K562 (cell line): Measurements from ENCODE around the gene JUND.

Source experiments
- BMI1 ChIP-seq: fragments of 150-350 bp; IDR thresholded peaks from 2 replicates; pipeline ENCODE4 v1.6.1; 2014; ENCODE audit warnings: low read length
- CCAR2 ChIP-seq: fragments of 200-400 bp; formaldehyde crosslinking; IDR thresholded peaks from 2 replicates; pipeline ENCODE4 v1.6.1; 2017; ENCODE audit warnings: mild to moderate bottlenecking, low read depth, low read length
- HDAC2 ChIP-seq: fragments of 450-650 bp; IDR thresholded peaks from 2 replicates; pipeline ENCODE4 v1.6.1; 2016; ENCODE audit warnings: mild to moderate bottlenecking
- JUN ChIP-seq, 2 experiments: sonication (generic) in 1 of 2; formaldehyde crosslinking in 1 of 2; IDR thresholded peaks; 2 replicates each; pipeline versions ENCODE4 v1.6.1 to v1.8.0; 2012 to 2022; ENCODE audit warnings: borderline replicate concordance in 2 of 2, mild to moderate bottlenecking in 2 of 2, improper control_type of control experiment in 1 of 2, low read depth in 1 of 2, low read length in 1 of 2, missing genetic modification reagents in 1 of 2
- NR3C1 ChIP-seq: sonication (generic); formaldehyde crosslinking; IDR thresholded peaks from 2 replicates; pipeline ENCODE4 v1.8.1; 2022; ENCODE audit warnings: missing genetic modification reagents
- POLR3A ChIP-seq: IDR thresholded peaks from 2 replicates; pipeline ENCODE4 v1.6.1; 2011; ENCODE audit warnings: borderline replicate concordance, mild to moderate bottlenecking, moderate library complexity; ENCODE audit not compliant: insufficient read length, insufficient read depth; ENCODE audit errors: extremely low read depth
- SREBF2 ChIP-seq: sonication (generic); formaldehyde crosslinking; IDR thresholded peaks from 2 replicates; pipeline ENCODE4 v1.4.0; 2020; ENCODE audit warnings: mild to moderate bottlenecking, missing genetic modification reagents
- TCF3 ChIP-seq: sonication (generic); formaldehyde crosslinking; IDR thresholded peaks from 2 replicates; pipeline ENCODE4 v1.4.0; 2020; ENCODE audit warnings: mild to moderate bottlenecking, missing genetic modification reagents
- ZNF354B ChIP-seq: fragments of 250-450 bp; sonication (Bioruptor Pico); IDR thresholded peaks from 2 replicates; pipeline ENCODE4 v1.4.0; 2020
- ZSCAN29 ChIP-seq: fragments of 450-650 bp; IDR thresholded peaks from 2 replicates; pipeline ENCODE4 v1.6.1; 2017

DNA sequence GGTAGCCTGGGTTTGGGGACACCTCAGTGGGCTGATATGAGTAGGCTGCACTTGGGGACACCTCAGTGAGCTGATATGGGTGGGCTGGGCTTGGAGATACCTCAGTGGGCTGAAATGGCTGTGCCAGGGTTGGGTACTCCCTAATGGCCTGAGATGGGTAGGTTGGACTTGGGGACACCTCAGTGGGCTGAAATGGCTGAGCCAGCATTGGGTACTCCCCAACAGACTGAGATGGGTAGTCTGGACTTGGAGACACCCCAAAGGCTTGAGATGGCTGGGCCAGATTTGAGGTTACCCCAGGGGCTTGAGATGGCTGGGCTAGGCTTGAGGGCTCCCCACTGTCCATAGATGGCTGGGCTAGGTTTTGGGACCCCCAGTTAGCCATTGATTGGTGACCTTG lies 19.3 kb downstream of the JUND start:
- TF ChIP-seq ZSCAN29 (no peak), TCF3 (CRISPR knock-in tag) (no peak), SREBF2 (CRISPR knock-in tag) (no peak), ZNF354B (CRISPR knock-in tag) (no peak), JUN (IDR thresholded peaks at IDR 0.05; ENCODE audit: borderline replicate concordance, low read depth, low read length) (no peak), JUN (CRISPR knock-in tag; IDR thresholded peaks at IDR 0.05; ENCODE audit: borderline replicate concordance) (no peak), NR3C1 (CRISPR knock-in tag) (no peak), POLR3A (no peak), CCAR2 (no peak), HDAC2 (no peak), BMI1 (no peak)
